Pancreas (tissue), 10 donors: ENCODE measurements around the gene ADGRB2. TPM values are rescaled to one million over a fixed set of nuclear protein-coding genes. Genes with fewer than 3 reads are reported as not detected.
A peak's percentile ranks its signal among the peaks of the same experiment; 100 is the strongest.

ENCODE experiments used
- ATAC-seq, 4 donors: fragments of 200-7000 bp; cut with Tn5 transposase; one replicate each; pipeline versions ENCODE4 v1.8.0 to v1.9.1; 2020; ENCODE audit warnings: mild to moderate bottlenecking in 4 of 4, moderate library complexity in 4 of 4
- DNase-seq, 6 donors: peaks; one replicate each; pipeline ENCODE4 v3.0.0-alpha.2; 2020
- FAIRE-seq: peaks from 2 replicates; lab custom pipeline; 2012; peaks lifted over from hg19 to GRCh38; lab: Jason Lieb, UNC
- H3K27ac ChIP-seq, 4 donors: fragments of 200-600 bp; sonication (generic); 1 replicate in 3 of 4; 2 replicates in 1 of 4; pipeline versions ENCODE4 v1.5.0 to v1.8.0; 2020
- H3K27me3 ChIP-seq, 4 donors: fragments of 200-600 bp; one replicate each; pipeline ENCODE4 v1.8.0; 2021
- H3K36me3 ChIP-seq, 3 donors: fragments of 200-600 bp; sonication (generic) in 1 of 3; one replicate each; pipeline versions ENCODE4 v1.5.0 to v1.8.0; 2020 to 2021
- H3K4me1 ChIP-seq, 3 donors: fragments of 200-600 bp; one replicate each; pipeline ENCODE4 v1.8.0; 2021
- H3K4me3 ChIP-seq, 4 donors: fragments of 200-600 bp; sonication (generic) in 2 of 4; one replicate each; pipeline versions ENCODE4 v1.5.0 to v1.8.0; 2020 to 2021
- H3K9me3 ChIP-seq, 4 donors: fragments of 200-600 bp; one replicate each; pipeline ENCODE4 v1.8.0; 2021
- CTCF ChIP-seq, 4 donors: fragments of 200-600 bp; sonication (generic) in 3 of 4; IDR thresholded peaks; one replicate each; pipeline versions ENCODE4 v1.5.0 to v1.8.0; 2021; ENCODE audit warnings: antibody characterized with exemption in 4 of 4
- WGBS, 2 donors: extraction: QIAGEN DNeasy Blood & Tissue Kit; methylation state at CpG; one replicate each; pipeline ENCODE4 v1.1.7; 2013; 5-methylcytosine and 5-hydroxymethylcytosine counted together
- intact Hi-C, 3 donors: fragments of 100-400 bp; cut with DNase I; formaldehyde crosslinking; loops; one replicate each; pipeline versions ENCODE4 v1.11.1 to v1.14.2; 2022
- polyA plus RNA-seq, 2 donors: library from polyadenylated mRNA; stranded (reverse); fragments of 200-250 nt; gene quantifications; one replicate each; pipeline ENCODE4 v1.2.3, GENCODE V29; 2013
- total RNA-seq, 6 donors: library from RNA; stranded (reverse); fragmentation: NEBNext Ultra II Directional in 4 of 6; extraction: Animal tissue kit (Norgen Biotek cat#: 25700) in 4 of 6; gene quantifications; one replicate each; pipeline versions ENCODE4 v1.2.1 to v1.2.4, GENCODE V29; 2021 to 2023
- donor health status: healthy with polysubstance abuse.
- donor health status: DM: no; HTN: no; CAD: no; lungs with moderate emphysema.
- donor health status: DM: no; HTN: no; CAD: no.
- donor health status: control.
- donor health status: control.
- donor health status: Bipolar disorder and iron deficiency.
- donor health status: DM: yes; HTN: yes; CAD: no.
- donor health status: DM: no; HTN: no; CAD: no.
- donor health status: DM: no; HTN: no; CAD: no.
- donor health status: DM: yes; HTN: yes; CAD: no.

Gene ADGRB2
- total and polyA plus RNA-seq, 8 donors: 0.12 to 1.3 (median 0.43) TPM

DNA sequence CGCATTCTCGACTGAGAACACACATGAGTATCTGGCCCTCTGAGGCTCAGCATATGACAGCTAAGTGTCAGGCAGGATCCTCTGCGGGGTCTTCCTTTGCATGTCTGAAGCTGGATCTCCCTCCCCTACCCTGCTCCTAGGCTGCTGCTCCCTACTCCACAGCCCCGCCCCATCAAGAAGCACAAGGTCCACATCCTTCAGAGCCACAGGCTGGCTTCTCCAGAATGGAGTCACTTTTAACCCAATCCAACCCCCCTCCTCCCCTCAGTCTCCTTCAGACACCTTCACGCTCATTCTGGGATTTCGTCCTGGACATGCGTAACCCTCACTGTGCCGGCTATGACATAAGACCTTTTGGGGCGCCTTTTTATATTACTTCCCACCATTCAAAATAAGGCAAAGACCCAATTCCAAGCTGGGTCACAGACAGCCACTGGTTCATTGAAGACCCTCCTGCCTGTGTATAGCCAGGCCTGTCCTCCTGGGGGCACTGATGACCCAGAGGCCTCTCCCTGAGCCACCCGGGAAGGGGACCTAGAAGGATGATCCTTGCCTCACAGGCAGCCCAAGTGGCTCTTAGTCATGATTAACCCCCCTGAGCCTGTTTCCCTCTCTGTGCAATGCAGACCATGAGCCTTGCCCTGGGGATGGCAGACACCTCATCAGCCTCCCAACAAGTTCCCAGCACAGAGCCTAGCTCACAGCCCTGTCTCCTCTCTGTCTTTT is 4.7 kb downstream of the ADGRB2 start:
- intact Hi-C loops: no loop called here
- Histone ChIP-seq H3K9me3 (no peaks in the 10 kb centered on the region), H3K4me3 (no peak overlapping the region), H3K36me3 (no peaks in the 10 kb centered on the region), H3K27ac (no peak overlapping the region), H3K4me1 (peaks cover 0 to 6% (median 0%) of the 10 kb centered on the region in 3 donors), H3K27me3 (peaks cover 0 to 8% (median 0%) of the 10 kb centered on the region in 4 donors)
- 79 to 84% methylated on average over 10 of the region's 10 CpGs for WGBS, 2 donors
- peak in 1 of 6 donors; percentile 12 for DNase-seq
- ATAC-seq: no peak
- no peak for FAIRE-seq
- no peak for TF ChIP-seq CTCF (IDR thresholded peaks at IDR 0.05)

DNA sequence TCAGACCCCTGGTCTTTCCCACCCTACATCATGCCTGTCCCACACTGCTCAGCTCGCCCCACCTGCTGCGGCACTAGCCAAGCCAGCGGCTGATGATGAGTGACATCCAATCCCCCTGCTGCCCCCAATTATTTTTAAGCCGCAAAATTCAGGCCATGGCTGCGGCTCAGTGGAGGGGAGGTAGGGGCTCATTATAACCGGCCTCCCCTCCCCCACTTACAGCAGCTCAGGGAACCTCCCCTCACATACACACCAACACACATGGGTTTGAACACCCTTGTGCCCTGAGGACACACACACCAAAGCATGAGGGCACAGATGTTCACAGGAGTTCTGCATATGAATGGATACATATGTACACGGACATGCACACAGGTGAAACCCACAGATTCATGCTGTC is 5.3 kb downstream of the ADGRB2 start:
- H3K27ac ChIP-seq: no peak overlapping the region
- H3K4me1 ChIP-seq: peaks cover 0 to 7% (median 2%) of the 10 kb centered on the region in 3 donors
- intact Hi-C loops: no loop called here
- DNase-seq (no peak), ATAC-seq (no peak), FAIRE-seq (no peak)
- TF ChIP-seq CTCF (IDR thresholded peaks at IDR 0.05): no peak
- WGBS, 2 donors: 89 to 93% methylated on average over 7 of the region's 7 CpGs
- H3K4me3 ChIP-seq: no peak overlapping the region
- H3K27me3 ChIP-seq: peaks cover 0 to 8% (median 0%) of the 10 kb centered on the region in 4 donors
- no peaks in the 10 kb centered on the region for H3K36me3 ChIP-seq
- H3K9me3 ChIP-seq: no peaks in the 10 kb centered on the region

- H3K27ac ChIP-seq: no peak overlapping the region
- no peak for ATAC-seq
- no peaks in the 10 kb centered on the region for H3K36me3 ChIP-seq
- H3K4me3 ChIP-seq: no peak overlapping the region
- FAIRE-seq: no peak
- no peaks in the 10 kb centered on the region for H3K9me3 ChIP-seq
- peaks cover 0 to 9% (median 7%) of the 10 kb centered on the region in 3 donors for H3K4me1 ChIP-seq
- 95 to 96% methylated on average over 6 of the region's 6 CpGs for WGBS, 2 donors
- intact Hi-C loops: no loop called here
- no peak for DNase-seq
- no peak for TF ChIP-seq CTCF (IDR thresholded peaks at IDR 0.05)
- H3K27me3 ChIP-seq: peaks cover 0 to 8% (median 0%) of the 10 kb centered on the region in 4 donors
Measured at GRCh38 chr1:31757989-31758388, 6.2 kb downstream of the ADGRB2 start.

GRCh38 chr1:31757204-31757679 is 6.9 kb downstream of the ADGRB2 start:
- WGBS, 2 donors: 89% methylated on average over 8 of the region's 8 CpGs
- Histone ChIP-seq H3K27me3 (peaks cover 0 to 3% (median 0%) of the 10 kb centered on the region in 4 donors), H3K4me1 (peaks cover 0 to 7% (median 7%) of the 10 kb centered on the region in 3 donors), H3K4me3 (no peak overlapping the region), H3K9me3 (no peaks in the 10 kb centered on the region), H3K36me3 (no peaks in the 10 kb centered on the region), H3K27ac (no peak overlapping the region)
- no peak for ATAC-seq
- no peak for FAIRE-seq
- intact Hi-C loops: no loop called here
- no peak for TF ChIP-seq CTCF (IDR thresholded peaks at IDR 0.05)
- DNase-seq: no peak

DNA sequence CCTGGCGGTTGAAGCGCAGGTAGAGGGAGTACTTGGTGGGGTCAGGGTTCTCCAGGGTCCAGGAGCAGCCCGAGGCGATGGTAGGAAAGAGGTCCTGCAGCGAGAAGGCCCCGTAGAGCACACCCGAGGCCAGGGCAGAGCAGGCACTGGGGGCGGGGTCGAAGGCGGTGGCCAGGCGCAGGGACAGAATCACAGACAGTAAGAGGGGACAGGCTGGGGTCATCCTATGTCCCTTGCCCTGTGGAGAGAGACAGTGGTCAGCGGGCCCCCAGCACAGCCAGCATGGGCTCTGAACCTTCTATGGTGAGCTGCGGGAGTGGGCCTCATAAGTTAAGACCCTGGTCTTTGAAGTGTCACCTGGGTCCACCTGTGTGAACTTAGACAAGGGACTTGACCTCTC is 7.6 kb downstream of the ADGRB2 start:
- H3K4me1 ChIP-seq: peaks cover 0 to 7% (median 7%) of the 10 kb centered on the region in 3 donors
- FAIRE-seq: no peak
- 92 to 95% methylated on average over 13 of the region's 13 CpGs for WGBS, 2 donors

More for the DNA sequence above, 7.6 kb downstream of the ADGRB2 start:
- Histone ChIP-seq H3K36me3 (no peaks in the 10 kb centered on the region), H3K27ac (no peak overlapping the region), H3K27me3 (no peaks in the 10 kb centered on the region), H3K4me3 (no peak overlapping the region), H3K9me3 (no peaks in the 10 kb centered on the region)
- DNase-seq: no peak
- intact Hi-C loops: no loop called here
- ATAC-seq: no peak
- TF ChIP-seq CTCF (IDR thresholded peaks at IDR 0.05): no peak
